ENCODE results near the gene ADAMTS10. TPM values are rescaled to one million over a fixed set of nuclear protein-coding genes. Genes with fewer than 3 reads are reported as not detected.

The ADAMTS10 gene
- total RNA-seq, 3 donors from 2014 or later = 23.4 to 68.2 (median 48.2) TPM

- Histone ChIP-seq H3K27me3 (peaks cover 0 to 3% of the 10 kb centered on the region in 2 donors), H3K4me1 (no peaks in the 10 kb centered on the region), H3K36me3 (no peaks in the 10 kb centered on the region), H3K4me3 (no peak overlapping the region), H3K9me3 (no peaks in the 10 kb centered on the region), H3K27ac (no peak overlapping the region)
- TF ChIP-seq CTCF (IDR thresholded peaks at IDR 0.05) (peak; percentile 44 to 63 (median 56)), POLR2A (IDR thresholded peaks at IDR 0.05) (no peak)
- intact Hi-C loops (cut with DNase I; ENCODE audit: low total_unique reads) = no loop called here
- DNase-seq (ENCODE audit: low spot score in 2 of 2) = no peak
Measured at GRCh38 chr19:8615813-8616596, 5.5 kb upstream of the ADAMTS10 start.

DNA sequence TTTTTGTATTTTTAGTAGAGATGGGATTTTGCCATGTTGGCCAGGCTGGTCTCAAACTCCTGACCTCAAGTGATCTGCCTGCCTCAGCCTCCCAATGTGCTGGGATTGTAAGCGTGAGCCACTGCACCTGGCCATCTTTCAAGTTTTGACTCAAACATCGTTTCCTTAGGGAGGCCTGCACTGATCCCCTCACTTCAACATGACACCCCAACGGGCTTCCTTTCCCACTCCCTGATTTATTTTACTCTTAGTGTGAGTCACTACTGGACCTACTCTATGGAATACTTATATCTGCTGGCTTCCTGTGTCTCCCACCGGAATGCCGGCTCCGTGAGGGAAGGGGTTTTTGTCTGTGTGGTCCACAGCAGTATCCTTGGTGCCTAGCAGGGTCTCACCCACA lies 4.5 kb upstream of the ADAMTS10 start:
- H3K9me3 ChIP-seq = no peaks in the 10 kb centered on the region
- no peak overlapping the region for H3K4me3 ChIP-seq
- no peak overlapping the region for H3K27ac ChIP-seq
- no peak for DNase-seq (ENCODE audit: low spot score in 2 of 2)
- intact Hi-C loops (cut with DNase I; ENCODE audit: low total_unique reads) = no loop called here
- no peak for TF ChIP-seq CTCF (IDR thresholded peaks at IDR 0.05)
- TF ChIP-seq POLR2AphosphoS5 (IDR thresholded peaks at IDR 0.05) = no peak
- no peak for TF ChIP-seq POLR2A (IDR thresholded peaks at IDR 0.05)
- no peaks in the 10 kb centered on the region for H3K36me3 ChIP-seq
- H3K4me1 ChIP-seq = no peaks in the 10 kb centered on the region
- no peaks in the 10 kb centered on the region for H3K27me3 ChIP-seq

DNA sequence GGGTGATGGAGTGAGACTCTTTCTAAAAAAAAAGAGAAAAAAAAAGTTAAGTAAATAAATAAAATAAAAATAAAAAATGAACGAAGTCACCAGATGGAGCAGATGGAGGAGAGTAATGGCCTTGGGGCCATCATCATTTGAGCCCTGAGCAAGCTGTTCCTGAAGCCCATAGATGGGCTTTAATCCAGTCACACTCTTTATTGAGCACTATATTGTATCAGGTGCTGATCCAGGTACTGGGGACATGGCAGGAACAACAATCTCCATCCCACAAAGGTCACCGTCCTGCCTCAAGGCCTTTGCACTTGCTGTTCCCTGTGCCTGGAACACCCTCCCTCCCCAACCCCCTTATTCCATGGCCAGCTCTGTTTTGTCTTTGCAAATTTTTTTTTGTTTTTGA lies 3.9 kb upstream of the ADAMTS10 start:
- no peak for DNase-seq (ENCODE audit: low spot score in 2 of 2)
- Histone ChIP-seq H3K9me3 (no peaks in the 10 kb centered on the region), H3K27ac (no peak overlapping the region), H3K36me3 (no peaks in the 10 kb centered on the region), H3K4me1 (no peaks in the 10 kb centered on the region), H3K27me3 (no peaks in the 10 kb centered on the region), H3K4me3 (no peak overlapping the region)
- no peak for TF ChIP-seq CTCF (IDR thresholded peaks at IDR 0.05)
- TF ChIP-seq POLR2A (IDR thresholded peaks at IDR 0.05) = no peak
- TF ChIP-seq POLR2AphosphoS5 (IDR thresholded peaks at IDR 0.05) = no peak
- intact Hi-C loops (cut with DNase I; ENCODE audit: low total_unique reads) = no loop called here

GRCh38 chr19:8612807-8613171 lies 2.3 kb upstream of the ADAMTS10 start:
- H3K36me3 ChIP-seq = no peaks in the 10 kb centered on the region
- no peak overlapping the region for H3K4me3 ChIP-seq
- no peaks in the 10 kb centered on the region for H3K27me3 ChIP-seq
- no peak for TF ChIP-seq CTCF (IDR thresholded peaks at IDR 0.05)
- no peak for TF ChIP-seq POLR2A (IDR thresholded peaks at IDR 0.05)
- no peak for TF ChIP-seq POLR2AphosphoS5 (IDR thresholded peaks at IDR 0.05)
- peaks cover 0 to 3% of the 10 kb centered on the region in 2 donors for H3K4me1 ChIP-seq
- no peak overlapping the region for H3K27ac ChIP-seq
- DNase-seq (ENCODE audit: low spot score in 2 of 2) = no peak
- intact Hi-C loops (cut with DNase I; ENCODE audit: low total_unique reads) = no loop called here
- H3K9me3 ChIP-seq = no peaks in the 10 kb centered on the region

GRCh38 chr19:8611877-8612806 lies 1.6 kb upstream of the ADAMTS10 start:
- Histone ChIP-seq H3K4me1 (peaks cover 0 to 3% of the 10 kb centered on the region in 2 donors), H3K4me3 (no peak overlapping the region), H3K36me3 (no peaks in the 10 kb centered on the region), H3K27me3 (no peaks in the 10 kb centered on the region), H3K9me3 (no peaks in the 10 kb centered on the region), H3K27ac (peak overlapping the region in 1 of 2 donors; percentile 72)
- no peak for DNase-seq (ENCODE audit: low spot score in 2 of 2)
- intact Hi-C loops (cut with DNase I; ENCODE audit: low total_unique reads) = no loop called here
- TF ChIP-seq CTCF (IDR thresholded peaks at IDR 0.05) (no peak), POLR2A (IDR thresholded peaks at IDR 0.05) (no peak), POLR2AphosphoS5 (IDR thresholded peaks at IDR 0.05) (no peak)
